NK-92 (cell line): Measurements from ENCODE around the gene ZDHHC8.

Source experiments
- DNase-seq: peaks from one replicate; lab custom pipeline; 2025; ENCODE audit not compliant: unreplicated experiment; lab: John Stamatoyannopoulos, UW

The ZDHHC8 gene

GRCh38 chr22:20095521-20095920 is 36.1 kb upstream of the ZDHHC8 start:
- DNase-seq: no peak

- no peak for DNase-seq
Observed at GRCh38 chr22:20096574-20097420, 34.8 kb upstream of the ZDHHC8 start.

- no peak for DNase-seq
Observed at GRCh38 chr22:20099099-20099711, 32.4 kb upstream of the ZDHHC8 start.

- DNase-seq: no peak
Observed at GRCh38 chr22:20101638-20102037, 30.0 kb upstream of the ZDHHC8 start.

GRCh38 chr22:20102203-20102780 is 29.3 kb upstream of the ZDHHC8 start:
- DNase-seq: no peak

GRCh38 chr22:20105456-20106204 is 26.0 kb upstream of the ZDHHC8 start:
- no peak for DNase-seq

- no peak for DNase-seq
Observed at GRCh38 chr22:20106205-20106848, 25.3 kb upstream of the ZDHHC8 start.

GRCh38 chr22:20106849-20107237 is 24.8 kb upstream of the ZDHHC8 start:
- DNase-seq: no peak

- no peak for DNase-seq
Observed at GRCh38 chr22:20107471-20107901, 24.1 kb upstream of the ZDHHC8 start.

- no peak for DNase-seq
Observed at GRCh38 chr22:20107951-20108756, 23.4 kb upstream of the ZDHHC8 start.

- no peak for DNase-seq
Observed at GRCh38 chr22:20108757-20109230, 22.8 kb upstream of the ZDHHC8 start.

- no peak for DNase-seq
Observed at GRCh38 chr22:20109411-20110358, 21.9 kb upstream of the ZDHHC8 start.

GRCh38 chr22:20110359-20110985 is 21.1 kb upstream of the ZDHHC8 start:
- no peak for DNase-seq

- no peak for DNase-seq
Observed at GRCh38 chr22:20111045-20111688, 20.4 kb upstream of the ZDHHC8 start.

GRCh38 chr22:20111689-20112622 is 19.6 kb upstream of the ZDHHC8 start:
- DNase-seq: no peak

GRCh38 chr22:20112623-20113511 is 18.7 kb upstream of the ZDHHC8 start:
- no peak for DNase-seq
